Hepatocyte (in vitro differentiated cells): ENCODE data around the gene PCDHA1. TPM values are rescaled to one million over a fixed set of nuclear protein-coding genes. Genes with fewer than 3 reads are reported as not detected.
"Not testable (repeated sequence)": the region's sequence is repeated elsewhere in the genome, so short reads cannot be mapped to it uniquely, and the experiment has no call there.

Source experiments
- DNase-seq: peaks from one replicate; pipeline ENCODE4 v3.0.0-alpha.2; 2016; ENCODE audit warnings: low spot score
- H2AFZ ChIP-seq: fragments of 200-600 bp; sonication (generic); 2 replicates; pipeline ENCODE4 v1.6.0; 2016; ENCODE audit warnings: antibody characterized with exemption, mild to moderate bottlenecking
- H3K27ac ChIP-seq: fragments of 200-600 bp; sonication (generic); 2 replicates; pipeline ENCODE4 v1.5.1; 2016; ENCODE audit warnings: mild to moderate bottlenecking
- H3K27me3 ChIP-seq: fragments of 200-600 bp; sonication (generic); 2 replicates; pipeline ENCODE4 v1.6.1; 2016
- H3K36me3 ChIP-seq: fragments of 200-600 bp; sonication (generic); replicated peaks from 2 replicates; pipeline ENCODE4 v1.5.1; 2016; ENCODE audit warnings: low read depth; ENCODE audit not compliant: insufficient read depth
- H3K4me1 ChIP-seq: fragments of 200-600 bp; sonication (generic); 2 replicates; pipeline ENCODE4 v1.5.1; 2016; ENCODE audit warnings: mild to moderate bottlenecking, moderate library complexity; ENCODE audit not compliant: insufficient read depth
- H3K4me2 ChIP-seq: fragments of 200-600 bp; sonication (generic); 2 replicates; pipeline ENCODE4 v1.6.0; 2016
- H3K4me3 ChIP-seq: fragments of 200-600 bp; sonication (generic); 2 replicates; pipeline ENCODE4 v1.5.1; 2016; ENCODE audit warnings: mild to moderate bottlenecking
- H3K79me2 ChIP-seq: fragments of 200-600 bp; sonication (generic); 2 replicates; pipeline ENCODE4 v1.6.0; 2017; ENCODE audit warnings: mild to moderate bottlenecking
- H3K9me2 ChIP-seq: fragments of 200-600 bp; sonication (generic); replicated peaks from 2 replicates; pipeline ENCODE4 v1.6.0; 2017; ENCODE audit warnings: mild to moderate bottlenecking; ENCODE audit not compliant: insufficient read depth
- H3K9me3 ChIP-seq: fragments of 200-600 bp; sonication (generic); 2 replicates; pipeline ENCODE4 v1.5.1; 2016; ENCODE audit warnings: low read depth, mild to moderate bottlenecking
- H4K20me1 ChIP-seq: fragments of 200-600 bp; sonication (generic); 2 replicates; pipeline ENCODE4 v1.6.0; 2016; ENCODE audit warnings: mild to moderate bottlenecking; ENCODE audit not compliant: insufficient read depth, poor library complexity, severe bottlenecking
- CTCF ChIP-seq: fragments of 200-600 bp; sonication (generic); IDR thresholded peaks from 2 replicates; pipeline ENCODE4 v1.5.1; 2016; ENCODE audit warnings: antibody characterized with exemption, mild to moderate bottlenecking; ENCODE audit not compliant: poor library complexity
- EZH2 ChIP-seq: fragments of 200-600 bp; sonication (generic); IDR thresholded peaks from 2 replicates; pipeline ENCODE4 v1.6.1; 2016; ENCODE audit warnings: antibody characterized with exemption, mild to moderate bottlenecking, borderline replicate concordance
- EZH2phosphoT487 ChIP-seq: fragments of 200-600 bp; sonication (generic); IDR thresholded peaks from one replicate; pipeline ENCODE4 v1.6.1; 2018; ENCODE audit warnings: antibody characterized with exemption, mild to moderate bottlenecking, low read depth, moderate library complexity; ENCODE audit not compliant: unreplicated experiment, severe bottlenecking
- WGBS: methylation state at CpG from one replicate; pipeline ENCODE4 v1.1.6; 2016; ENCODE audit warnings: low lambda C conversion rate; ENCODE audit errors: missing lambda C conversion rate; 5-methylcytosine and 5-hydroxymethylcytosine counted together
- polyA plus RNA-seq: library from polyadenylated mRNA; unstranded; fragments of >200 nt; fragmentation: Nextera tagmentation; extraction: Ambion mirVana; gene quantifications from 2 replicates; pipeline ENCODE4 v1.2.1, GENCODE V29; 2016
- total RNA-seq: library from RNA; depleted of rRNA; stranded (reverse); fragments of >200 nt; gene quantifications from 2 replicates; pipeline ENCODE4 v1.2.3, GENCODE V29; 2014

The PCDHA1 gene
- total and polyA plus RNA-seq, 2 experiments from 2014 or later = not detected

DNA sequence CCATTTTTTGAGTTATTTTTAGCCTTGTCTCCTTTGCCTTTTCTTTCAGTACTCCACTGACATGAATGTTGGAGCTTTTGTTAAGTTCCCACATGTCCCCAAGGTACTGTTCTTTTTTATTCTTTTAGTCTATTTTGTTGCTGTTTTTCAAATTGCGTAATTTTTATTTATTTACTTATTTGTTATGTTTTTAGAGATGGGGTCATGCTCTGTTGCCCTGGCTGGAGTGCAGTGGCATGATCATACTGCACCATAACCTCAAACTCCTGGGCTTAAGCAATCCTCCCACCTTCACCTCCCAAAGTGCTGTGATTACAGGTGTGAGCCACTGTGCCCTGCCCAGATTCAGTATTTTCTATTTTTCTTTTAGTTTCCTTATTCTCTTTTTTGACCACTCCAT is 5.4 kb upstream of the PCDHA1 start:
- H3K27me3 ChIP-seq = no peaks in the 10 kb centered on the region
- H3K4me1 ChIP-seq = no peaks in the 10 kb centered on the region
- no peak overlapping the region for H3K27ac ChIP-seq
- H4K20me1 ChIP-seq = no peaks in the 10 kb centered on the region
- no peak overlapping the region for H3K4me2 ChIP-seq
- TF ChIP-seq EZH2phosphoT487 (no peak), CTCF (no peak), EZH2 (no peak)
- H3K9me3 ChIP-seq = peaks cover 5% of the 10 kb centered on the region
- no peak for DNase-seq
- no peak overlapping the region for H2AFZ ChIP-seq
- no peaks in the 10 kb centered on the region for H3K9me2 ChIP-seq
- no peak overlapping the region for H3K4me3 ChIP-seq
- WGBS = 84% methylated on average over 1 of the region's 1 CpG
- no peaks in the 10 kb centered on the region for H3K36me3 ChIP-seq
- no peaks in the 10 kb centered on the region for H3K79me2 ChIP-seq

DNA sequence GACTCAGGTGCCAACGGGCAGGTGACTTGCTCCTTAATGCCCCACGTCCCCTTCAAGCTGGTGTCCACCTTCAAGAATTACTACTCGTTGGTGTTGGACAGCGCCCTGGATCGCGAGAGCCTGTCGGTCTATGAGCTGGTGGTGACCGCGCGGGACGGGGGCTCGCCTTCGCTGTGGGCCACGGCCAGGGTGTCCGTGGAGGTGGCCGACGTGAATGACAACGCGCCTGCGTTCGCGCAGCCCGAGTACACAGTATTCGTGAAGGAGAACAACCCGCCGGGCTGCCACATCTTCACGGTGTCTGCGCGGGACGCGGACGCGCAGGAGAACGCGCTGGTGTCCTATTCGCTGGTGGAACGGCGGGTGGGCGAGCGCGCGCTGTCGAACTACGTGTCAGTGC is 1.5 kb downstream of the PCDHA1 start:
- not testable (repeated sequence) for H3K36me3 ChIP-seq, H3K27me3 ChIP-seq, H4K20me1 ChIP-seq, H3K27ac ChIP-seq, H3K4me3 ChIP-seq, H3K9me2 ChIP-seq, H2AFZ ChIP-seq, H3K9me3 ChIP-seq, DNase-seq, H3K4me1 ChIP-seq, H3K79me2 ChIP-seq, H3K4me2 ChIP-seq
- 98% methylated on average over 44 of the region's 44 CpGs for WGBS

DNA sequence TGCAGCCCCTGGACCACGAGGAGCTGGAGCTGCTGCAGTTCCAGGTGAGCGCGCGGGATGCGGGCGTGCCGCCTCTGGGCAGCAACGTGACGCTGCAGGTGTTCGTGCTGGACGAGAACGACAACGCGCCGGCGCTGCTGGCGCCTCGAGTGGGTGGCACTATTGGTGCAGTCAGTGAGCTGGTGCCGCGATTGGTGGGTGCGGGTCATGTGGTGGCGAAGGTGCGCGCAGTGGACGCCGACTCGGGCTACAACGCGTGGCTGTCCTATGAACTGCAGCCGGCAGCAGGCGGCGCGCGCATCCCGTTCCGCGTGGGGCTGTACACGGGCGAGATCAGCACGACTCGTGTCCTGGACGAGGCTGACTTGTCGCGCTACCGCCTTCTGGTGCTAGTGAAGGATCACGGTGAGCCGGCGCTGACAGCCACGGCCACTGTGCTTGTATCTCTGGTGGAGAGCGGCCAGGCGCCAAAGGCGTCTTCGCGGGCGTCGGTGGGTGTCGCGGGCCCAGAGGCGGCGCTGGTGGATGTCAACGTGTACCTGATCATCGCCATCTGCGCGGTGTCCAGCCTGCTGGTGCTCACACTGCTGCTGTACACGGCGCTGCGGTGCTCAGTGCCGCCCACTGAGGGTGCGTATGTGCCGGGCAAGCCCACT is 2.0 kb downstream of the PCDHA1 start:
- not testable (repeated sequence) for H3K36me3 ChIP-seq, H3K4me3 ChIP-seq, H3K4me1 ChIP-seq, H4K20me1 ChIP-seq, H2AFZ ChIP-seq, H3K79me2 ChIP-seq, H3K27ac ChIP-seq, H3K27me3 ChIP-seq, DNase-seq, H3K9me2 ChIP-seq, H3K4me2 ChIP-seq
- 98% methylated on average over 61 of the region's 70 CpGs for WGBS
- H3K9me3 ChIP-seq = peaks cover 11% of the 10 kb centered on the region

- H3K27me3 ChIP-seq = no peaks in the 10 kb centered on the region
- peaks cover 14% of the 10 kb centered on the region for H3K9me3 ChIP-seq
- no peak for DNase-seq
- WGBS = 88% methylated on average over 2 of the region's 2 CpGs
- no peaks in the 10 kb centered on the region for H3K4me1 ChIP-seq
- H3K4me2 ChIP-seq = no peak overlapping the region
- no peak overlapping the region for H3K27ac ChIP-seq
- H3K9me2 ChIP-seq = no peaks in the 10 kb centered on the region
- H4K20me1 ChIP-seq = no peaks in the 10 kb centered on the region
- H3K4me3 ChIP-seq = no peak overlapping the region
- TF ChIP-seq CTCF (no peak), EZH2phosphoT487 (no peak), EZH2 (no peak)
- no peak overlapping the region for H2AFZ ChIP-seq
- no peaks in the 10 kb centered on the region for H3K79me2 ChIP-seq
- H3K36me3 ChIP-seq = no peaks in the 10 kb centered on the region
These were observed 5.1 kb downstream of the PCDHA1 start for GRCh38 chr5:140791089-140791488.
